Measurements from ENCODE around the gene NCAM1.

Gene NCAM1

GRCh38 chr11:113046866-113047265 lies 85.6 kb downstream of the NCAM1 start:
- no peak for TF ChIP-seq MAX (IDR thresholded peaks at IDR 0.05)
- TF ChIP-seq USF1 (IDR thresholded peaks at IDR 0.05): no peak
- TF ChIP-seq YY1 (IDR thresholded peaks at IDR 0.05; ENCODE audit: low read depth): no peak
- no peak for TF ChIP-seq NFIC (IDR thresholded peaks at IDR 0.05)
- TF ChIP-seq RAD21 (IDR thresholded peaks at IDR 0.05; ENCODE audit: low read depth): no peak
- TF ChIP-seq REST (IDR thresholded peaks at IDR 0.05; ENCODE audit: low read depth): no peak
- TF ChIP-seq EGR1 (IDR thresholded peaks at IDR 0.05): no peak
- no peak for TF ChIP-seq EP300 (IDR thresholded peaks at IDR 0.05; ENCODE audit: borderline replicate concordance)
- no peak for TF ChIP-seq TCF12 (IDR thresholded peaks at IDR 0.05; ENCODE audit: low read depth)
- no peak for TF ChIP-seq ZBTB7A (IDR thresholded peaks at IDR 0.05; ENCODE audit: low read depth)
- TF ChIP-seq TAF1 (IDR thresholded peaks at IDR 0.05; ENCODE audit: low read depth): no peak

GRCh38 chr11:113048820-113049768 lies 87.9 kb downstream of the NCAM1 start:
- no peak for TF ChIP-seq REST (IDR thresholded peaks at IDR 0.05; ENCODE audit: low read depth)
- no peak for TF ChIP-seq EP300 (IDR thresholded peaks at IDR 0.05; ENCODE audit: borderline replicate concordance)
- TF ChIP-seq TAF1 (IDR thresholded peaks at IDR 0.05; ENCODE audit: low read depth): no peak
- TF ChIP-seq FOXM1 (IDR thresholded peaks at IDR 0.05; ENCODE audit: borderline replicate concordance, low read depth): no peak
- no peak for TF ChIP-seq NFIC (IDR thresholded peaks at IDR 0.05)
- no peak for TF ChIP-seq TEAD4 (IDR thresholded peaks at IDR 0.05)
- no peak for TF ChIP-seq CEBPB (IDR thresholded peaks at IDR 0.05)
- no peak for TF ChIP-seq RAD21 (IDR thresholded peaks at IDR 0.05; ENCODE audit: low read depth)
- TF ChIP-seq YY1 (IDR thresholded peaks at IDR 0.05; ENCODE audit: low read depth): no peak
- no peak for TF ChIP-seq MAX (IDR thresholded peaks at IDR 0.05)
- TF ChIP-seq CREB1 (IDR thresholded peaks at IDR 0.05; ENCODE audit: low read depth): no peak
- TF ChIP-seq EGR1 (IDR thresholded peaks at IDR 0.05): no peak
- no peak for TF ChIP-seq TCF12 (IDR thresholded peaks at IDR 0.05; ENCODE audit: low read depth)
- no peak for TF ChIP-seq USF1 (IDR thresholded peaks at IDR 0.05)

- TF ChIP-seq TEAD4 (IDR thresholded peaks at IDR 0.05) (no peak), EGR1 (IDR thresholded peaks at IDR 0.05) (no peak), NFIC (IDR thresholded peaks at IDR 0.05) (no peak), YY1 (IDR thresholded peaks at IDR 0.05; ENCODE audit: low read depth) (no peak), MAX (IDR thresholded peaks at IDR 0.05) (no peak)
These were observed 95.8 kb downstream of the NCAM1 start for GRCh38 chr11:113057038-113057437.

GRCh38 chr11:113059548-113059947 lies 98.3 kb downstream of the NCAM1 start:
- TF ChIP-seq EGR1 (IDR thresholded peaks at IDR 0.05) (no peak), ZBTB7A (IDR thresholded peaks at IDR 0.05; ENCODE audit: low read depth) (no peak), RAD21 (IDR thresholded peaks at IDR 0.05; ENCODE audit: low read depth) (no peak), TCF12 (IDR thresholded peaks at IDR 0.05; ENCODE audit: low read depth) (no peak), USF1 (IDR thresholded peaks at IDR 0.05) (no peak), YY1 (IDR thresholded peaks at IDR 0.05; ENCODE audit: low read depth) (no peak), MAX (IDR thresholded peaks at IDR 0.05) (no peak), CREB1 (IDR thresholded peaks at IDR 0.05; ENCODE audit: low read depth) (no peak), EP300 (IDR thresholded peaks at IDR 0.05; ENCODE audit: borderline replicate concordance) (no peak), CEBPB (IDR thresholded peaks at IDR 0.05) (no peak), FOXM1 (IDR thresholded peaks at IDR 0.05; ENCODE audit: borderline replicate concordance, low read depth) (no peak), TEAD4 (IDR thresholded peaks at IDR 0.05) (no peak), NFIC (IDR thresholded peaks at IDR 0.05) (no peak), REST (IDR thresholded peaks at IDR 0.05; ENCODE audit: low read depth) (no peak), TAF1 (IDR thresholded peaks at IDR 0.05; ENCODE audit: low read depth) (no peak)

All from Ishikawa (cell line).